ENCODE results near the gene AGAP1.

- TF ChIP-seq, protein P1, sequence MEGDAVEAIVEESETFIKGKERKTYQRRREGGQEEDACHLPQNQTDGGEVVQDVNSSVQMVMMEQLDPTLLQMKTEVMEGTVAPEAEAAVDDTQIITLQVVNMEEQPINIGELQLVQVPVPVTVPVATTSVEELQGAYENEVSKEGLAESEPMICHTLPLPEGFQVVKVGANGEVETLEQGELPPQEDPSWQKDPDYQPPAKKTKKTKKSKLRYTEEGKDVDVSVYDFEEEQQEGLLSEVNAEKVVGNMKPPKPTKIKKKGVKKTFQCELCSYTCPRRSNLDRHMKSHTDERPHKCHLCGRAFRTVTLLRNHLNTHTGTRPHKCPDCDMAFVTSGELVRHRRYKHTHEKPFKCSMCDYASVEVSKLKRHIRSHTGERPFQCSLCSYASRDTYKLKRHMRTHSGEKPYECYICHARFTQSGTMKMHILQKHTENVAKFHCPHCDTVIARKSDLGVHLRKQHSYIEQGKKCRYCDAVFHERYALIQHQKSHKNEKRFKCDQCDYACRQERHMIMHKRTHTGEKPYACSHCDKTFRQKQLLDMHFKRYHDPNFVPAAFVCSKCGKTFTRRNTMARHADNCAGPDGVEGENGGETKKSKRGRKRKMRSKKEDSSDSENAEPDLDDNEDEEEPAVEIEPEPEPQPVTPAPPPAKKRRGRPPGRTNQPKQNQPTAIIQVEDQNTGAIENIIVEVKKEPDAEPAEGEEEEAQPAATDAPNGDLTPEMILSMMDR (IDR thresholded peaks at IDR 0.05; ENCODE audit: low read depth, low read length, poor library complexity, severe bottlenecking), result no peak
- TF ChIP-seq EZH2phosphoT487 (IDR thresholded peaks at IDR 0.05; ENCODE audit: borderline replicate concordance, low read length), result no peak
Observed at GRCh38 chr2:236078297-236079255, 584.7 kb downstream of the AGAP1 start.

All from DOHH2 (cell line).